LNCaP clone FGC (cell line): ENCODE results near the gene SLC12A6.
A peak's percentile ranks its signal among the peaks of the same experiment; 100 is the strongest.

Experiments
- DNase-seq: peaks from one replicate; pipeline ENCODE4 v3.0.0-alpha.2; 2011; ENCODE audit warnings: low read depth
- H3K4me3 ChIP-seq: 2 replicates; pipeline ENCODE4 v1.5.1; 2011; ENCODE audit warnings: mild to moderate bottlenecking, low read depth, low read length, control low read depth
- TF ChIP-seq, protein P1 (sequence below): IDR thresholded peaks from 2 replicates; pipeline ENCODE4 v1.5.1; 2012; ENCODE audit warnings: mild to moderate bottlenecking; ENCODE audit not compliant: control insufficient read depth, insufficient read depth; ENCODE audit errors: extremely low read depth

The SLC12A6 gene

DNA sequence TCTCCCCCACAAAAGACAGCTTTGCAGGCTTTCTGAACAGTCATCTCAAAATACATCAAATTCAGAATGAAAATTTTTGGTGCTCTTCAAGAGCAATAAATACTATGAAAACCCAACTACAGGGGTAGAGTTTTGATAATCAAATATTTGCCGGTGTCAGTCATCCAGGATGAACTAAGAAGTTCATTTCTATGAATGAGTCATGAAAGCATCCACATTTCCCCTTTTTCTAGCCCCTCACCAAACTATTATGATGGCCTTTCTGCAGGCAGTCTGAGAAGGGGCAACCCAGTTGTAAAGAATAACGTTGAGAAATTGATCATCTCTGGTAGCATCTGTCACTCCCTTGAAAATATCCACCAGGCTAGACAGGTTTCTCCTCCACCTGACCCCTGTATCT, 32.5 kb upstream of the SLC12A6 start:
- TF ChIP-seq, protein P1, sequence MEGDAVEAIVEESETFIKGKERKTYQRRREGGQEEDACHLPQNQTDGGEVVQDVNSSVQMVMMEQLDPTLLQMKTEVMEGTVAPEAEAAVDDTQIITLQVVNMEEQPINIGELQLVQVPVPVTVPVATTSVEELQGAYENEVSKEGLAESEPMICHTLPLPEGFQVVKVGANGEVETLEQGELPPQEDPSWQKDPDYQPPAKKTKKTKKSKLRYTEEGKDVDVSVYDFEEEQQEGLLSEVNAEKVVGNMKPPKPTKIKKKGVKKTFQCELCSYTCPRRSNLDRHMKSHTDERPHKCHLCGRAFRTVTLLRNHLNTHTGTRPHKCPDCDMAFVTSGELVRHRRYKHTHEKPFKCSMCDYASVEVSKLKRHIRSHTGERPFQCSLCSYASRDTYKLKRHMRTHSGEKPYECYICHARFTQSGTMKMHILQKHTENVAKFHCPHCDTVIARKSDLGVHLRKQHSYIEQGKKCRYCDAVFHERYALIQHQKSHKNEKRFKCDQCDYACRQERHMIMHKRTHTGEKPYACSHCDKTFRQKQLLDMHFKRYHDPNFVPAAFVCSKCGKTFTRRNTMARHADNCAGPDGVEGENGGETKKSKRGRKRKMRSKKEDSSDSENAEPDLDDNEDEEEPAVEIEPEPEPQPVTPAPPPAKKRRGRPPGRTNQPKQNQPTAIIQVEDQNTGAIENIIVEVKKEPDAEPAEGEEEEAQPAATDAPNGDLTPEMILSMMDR: no peak
- no peak overlapping the region for H3K4me3 ChIP-seq
- DNase-seq: no peak

DNA sequence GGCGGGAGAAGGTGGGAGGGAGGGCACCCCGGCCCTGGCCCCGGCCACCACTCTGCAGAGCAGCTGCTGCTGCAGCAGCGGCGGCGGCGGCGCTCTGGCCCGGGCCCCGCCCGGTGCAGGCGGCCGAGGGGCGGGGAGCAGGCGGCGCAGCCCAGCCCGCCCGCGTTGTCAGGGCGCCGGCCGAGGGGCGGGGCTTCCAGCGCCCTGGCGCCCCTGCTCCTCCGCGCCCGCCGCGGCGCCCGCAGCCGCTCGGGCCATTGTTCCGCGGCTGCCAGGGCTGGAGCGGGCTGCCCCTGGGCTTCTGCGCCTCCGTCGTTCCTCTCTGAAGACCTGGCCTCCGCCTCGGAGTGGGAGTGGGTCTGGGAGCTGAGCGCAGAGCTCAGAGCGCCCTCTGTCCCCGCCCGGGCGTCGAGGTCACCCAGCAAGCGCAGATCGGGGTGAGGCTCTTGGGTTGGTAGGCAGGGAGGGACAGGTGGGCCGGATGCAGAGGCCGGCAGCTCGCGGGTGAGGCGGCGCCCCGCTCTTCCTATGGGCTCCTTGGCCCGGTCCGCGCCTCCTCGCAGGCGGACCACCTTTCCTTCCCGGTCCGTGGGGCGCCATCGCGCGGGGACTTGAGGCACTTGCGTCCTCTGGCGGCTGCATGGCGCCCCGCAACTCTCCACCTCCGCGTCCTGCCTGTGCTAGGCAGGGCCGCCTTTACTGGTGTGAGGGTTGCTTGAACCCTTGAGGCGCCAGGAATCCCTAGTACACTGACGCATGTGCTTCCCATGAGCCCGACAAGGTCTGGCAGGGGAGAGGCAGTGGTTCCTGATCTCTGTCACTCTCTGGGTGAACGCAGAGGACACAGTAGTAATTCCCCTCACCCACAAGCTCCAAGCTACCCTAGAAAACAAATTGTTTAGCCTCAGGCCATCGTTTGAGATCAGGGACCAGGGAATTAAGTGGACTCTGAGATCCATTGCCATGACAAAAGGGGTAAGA, 29.8 kb upstream of the SLC12A6 start, which contains the start of gene LPCAT4:
Gene LPCAT4, minus strand, starts transcription at position 96 of the 981 bp plus-strand sequence. CDS start 96 bp downstream, outside the sequence.
- H3K4me3 ChIP-seq: peak within 1 kb of the TSS; percentile 85
- DNase-seq: peak; percentile 38
- TF ChIP-seq, protein P1: peak; percentile 98

DNA sequence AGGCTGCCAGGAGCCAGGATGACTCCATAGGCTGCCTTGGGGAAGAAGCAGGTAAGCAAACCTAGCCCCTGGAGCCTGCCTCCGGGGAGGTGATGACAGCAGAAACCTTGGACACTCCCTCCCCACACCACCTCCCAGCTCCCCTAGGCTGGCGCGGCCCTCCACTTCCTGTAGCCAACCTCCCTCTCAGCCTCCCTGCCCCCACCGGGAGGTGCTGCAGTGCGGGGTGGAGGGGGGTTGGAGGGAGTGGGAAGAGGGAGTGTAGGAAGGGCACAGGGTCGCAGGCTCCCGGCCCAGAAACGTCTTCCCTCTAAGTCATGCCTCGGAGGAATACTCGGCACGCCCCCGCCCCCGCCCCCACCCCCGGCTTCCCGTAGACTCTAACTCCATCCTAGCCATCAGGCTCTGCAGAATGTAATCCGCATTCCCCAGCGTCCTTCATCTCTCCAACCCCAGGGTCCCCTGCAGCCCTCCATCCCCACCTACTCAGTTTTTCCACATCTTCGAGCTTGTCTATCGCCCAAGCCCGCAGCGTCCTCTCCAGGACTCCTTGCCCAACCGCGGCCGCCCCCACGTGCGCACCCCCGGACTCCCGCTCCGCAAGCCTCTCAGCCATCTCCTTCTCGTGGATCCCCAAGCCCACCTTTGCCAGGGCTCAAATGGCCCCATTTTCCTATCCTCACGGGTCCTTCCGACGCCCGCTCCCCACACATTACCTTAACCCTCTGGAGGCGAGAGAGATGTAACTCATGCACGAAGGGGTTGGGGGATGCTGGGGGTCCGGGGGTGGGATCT, 28.9 kb upstream of the SLC12A6 start:
- H3K4me3 ChIP-seq: peak overlapping the region; percentile 85
- no peak for DNase-seq
- TF ChIP-seq, protein P1: no peak

DNA sequence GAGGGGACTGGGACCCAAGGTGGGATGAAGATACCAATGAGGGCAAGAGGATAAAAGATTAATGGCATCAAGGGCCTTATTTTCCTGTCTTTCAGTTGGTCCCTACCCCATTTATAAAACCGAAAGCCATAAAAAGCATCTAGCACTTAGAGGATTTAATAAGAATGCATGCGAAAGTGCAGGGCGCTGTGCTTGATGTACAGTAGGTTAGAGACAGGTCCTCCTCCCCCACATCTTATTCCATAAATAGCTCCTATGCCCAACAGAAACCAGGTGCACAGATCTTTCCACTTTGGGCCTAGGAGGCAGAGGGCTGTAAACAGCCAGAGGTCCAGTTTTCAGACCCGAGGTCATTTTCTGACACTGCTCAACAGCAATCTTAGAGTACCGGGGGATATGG, 28.3 kb upstream of the SLC12A6 start:
- no peak for DNase-seq
- peak overlapping the region; percentile 85 for H3K4me3 ChIP-seq
- TF ChIP-seq, protein P1: no peak

DNA sequence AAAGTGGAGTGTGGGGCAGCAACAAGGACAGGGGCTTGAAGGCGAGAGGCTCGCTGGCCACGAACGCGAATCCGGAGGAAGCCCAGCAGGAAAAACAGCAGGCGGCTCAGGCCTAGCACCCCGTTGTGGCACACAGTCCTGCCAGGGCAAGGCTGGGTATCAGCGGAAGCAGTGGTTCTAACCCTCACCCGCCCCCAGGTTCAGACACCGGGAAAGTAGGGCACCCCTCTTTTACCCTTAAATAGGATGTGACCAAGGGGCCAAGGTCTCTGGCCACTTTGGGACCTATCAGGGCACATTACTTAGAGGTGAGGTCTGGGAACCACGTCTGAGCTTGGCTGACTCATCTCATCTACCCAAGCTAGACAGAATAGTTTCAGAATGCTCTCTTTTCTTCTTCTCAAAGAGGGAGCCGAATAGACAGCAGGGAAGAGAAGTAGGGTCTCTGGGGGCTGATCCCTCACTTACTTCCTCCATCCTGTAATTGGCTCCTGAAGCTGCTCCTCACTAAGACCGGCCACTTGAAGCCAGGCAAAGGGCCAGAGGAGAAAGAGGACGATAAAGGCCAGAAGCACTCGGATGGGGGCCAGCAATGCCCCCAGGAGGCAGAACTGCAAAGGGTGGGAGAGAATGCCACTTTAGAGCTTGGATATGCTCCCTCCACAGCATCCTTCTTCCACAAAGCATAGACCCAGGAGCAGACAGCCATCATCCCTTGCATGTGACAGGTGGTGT, 27.7 kb upstream of the SLC12A6 start:
- TF ChIP-seq, protein P1: no peak
- DNase-seq: no peak
- no peak overlapping the region for H3K4me3 ChIP-seq

DNA sequence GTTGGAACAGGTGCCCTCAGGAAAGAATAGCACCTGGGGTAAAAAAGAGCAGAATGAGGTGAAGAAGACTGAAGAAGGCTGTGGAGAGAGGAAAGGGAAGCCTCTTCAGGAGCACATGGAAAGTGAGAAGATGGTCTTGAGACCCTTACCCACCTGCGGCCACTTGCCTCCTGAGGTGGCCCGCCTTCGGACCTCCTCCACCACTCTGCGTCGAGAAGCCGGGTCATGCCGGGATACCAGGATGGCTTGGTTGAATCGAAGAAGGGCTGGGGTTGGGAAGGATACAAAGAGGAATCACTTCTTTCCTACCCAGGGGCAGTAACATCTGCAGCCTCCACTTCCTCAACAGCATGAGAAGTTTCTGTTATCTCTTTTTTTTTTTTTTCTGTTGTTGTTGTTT, 26.5 kb upstream of the SLC12A6 start:
- DNase-seq: no peak
- no peak overlapping the region for H3K4me3 ChIP-seq
- TF ChIP-seq, protein P1: no peak
